ENCODE results near the gene SEMA4G.

Gene SEMA4G

DNA sequence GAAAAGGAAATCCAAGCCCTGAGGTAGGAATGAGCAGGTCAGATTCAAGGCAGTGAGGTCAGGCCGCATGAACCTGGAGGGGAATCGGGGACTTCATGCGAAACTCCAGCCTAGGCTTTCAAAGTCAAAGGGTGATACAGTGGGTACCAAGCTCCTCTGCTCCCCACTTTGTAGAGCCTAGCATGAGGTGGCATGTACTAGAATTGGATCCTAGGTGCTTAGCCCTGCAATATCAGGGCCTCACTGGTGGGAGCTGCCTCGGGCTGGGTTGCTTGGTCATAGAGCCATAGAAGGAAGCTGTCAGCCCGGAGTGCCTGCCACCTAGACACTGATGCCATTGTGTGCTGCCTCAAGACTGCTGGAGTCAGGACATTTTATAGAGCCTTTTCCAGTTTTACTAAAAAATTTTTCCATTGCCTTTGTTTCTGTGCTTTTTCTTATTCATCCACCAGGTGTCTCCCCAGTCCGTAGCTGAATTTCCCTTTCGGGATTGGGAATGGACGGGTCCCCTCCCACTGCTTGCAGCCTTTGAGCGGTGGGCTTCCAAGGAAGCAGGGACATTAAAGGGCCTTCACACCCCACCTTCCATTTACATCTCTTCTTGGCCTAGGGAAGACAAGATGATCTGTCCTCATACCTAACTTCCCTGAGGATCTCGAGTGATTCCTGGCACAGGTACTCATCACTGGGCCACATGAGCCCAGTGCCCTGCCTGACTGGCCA, 24.8 kb downstream of the SEMA4G start:
- no peak for DNase-seq

DNA sequence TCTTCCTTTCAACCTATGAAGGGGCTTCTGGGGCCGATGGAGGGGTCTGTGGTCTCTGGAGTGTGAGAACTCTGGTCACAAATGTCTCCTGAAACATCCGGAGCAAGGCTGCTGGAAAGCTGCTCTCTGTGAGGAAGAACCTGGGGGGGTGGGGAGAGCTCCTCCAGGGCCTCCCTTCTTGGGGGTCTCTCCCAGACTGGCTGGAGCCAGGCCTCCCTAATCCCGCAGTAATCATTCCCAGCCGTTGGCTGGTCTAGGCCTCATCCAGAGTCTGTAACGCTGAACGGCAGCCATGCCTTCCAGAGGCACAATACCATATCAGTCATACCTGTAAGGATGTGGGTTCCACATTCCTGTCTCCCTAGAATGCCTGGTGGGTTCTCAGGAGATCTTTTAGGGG, 25.9 kb downstream of the SEMA4G start:
- DNase-seq = no peak

DNA sequence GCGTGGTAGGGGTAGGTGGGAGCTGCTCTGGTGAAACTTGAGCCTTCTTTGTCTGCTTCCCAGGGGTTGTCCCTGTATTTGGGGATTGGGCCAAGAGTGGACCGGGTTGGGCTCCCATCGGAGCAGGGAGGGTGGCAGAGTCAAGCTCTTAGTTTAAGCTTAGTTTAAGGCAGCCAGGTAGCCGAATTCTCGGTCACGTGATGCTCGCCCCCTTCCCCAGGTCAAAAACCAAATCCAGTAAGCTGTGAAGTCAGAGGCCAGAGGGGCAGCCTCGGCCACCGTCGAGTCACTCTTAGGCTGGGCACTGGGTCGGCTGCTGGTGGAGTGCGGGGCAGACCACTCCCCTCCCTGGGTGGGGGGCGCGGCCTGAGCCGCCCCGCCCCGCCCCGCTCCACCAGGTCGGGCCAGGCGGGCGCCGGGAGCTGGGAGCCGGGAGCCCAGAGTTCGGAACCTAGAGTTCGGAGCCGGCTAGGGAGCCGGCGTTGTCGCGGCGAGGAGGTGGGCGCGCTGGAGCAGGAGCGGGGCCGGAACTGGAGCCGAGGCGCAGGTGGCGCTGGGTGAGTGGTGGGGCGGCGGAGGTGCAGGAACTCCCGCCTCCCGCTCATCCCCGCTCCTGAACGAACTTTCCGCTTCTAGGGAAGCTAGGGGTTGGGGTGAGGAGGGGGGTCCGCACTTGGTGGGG, 27.5 kb downstream of the SEMA4G start:
- no peak for DNase-seq

DNA sequence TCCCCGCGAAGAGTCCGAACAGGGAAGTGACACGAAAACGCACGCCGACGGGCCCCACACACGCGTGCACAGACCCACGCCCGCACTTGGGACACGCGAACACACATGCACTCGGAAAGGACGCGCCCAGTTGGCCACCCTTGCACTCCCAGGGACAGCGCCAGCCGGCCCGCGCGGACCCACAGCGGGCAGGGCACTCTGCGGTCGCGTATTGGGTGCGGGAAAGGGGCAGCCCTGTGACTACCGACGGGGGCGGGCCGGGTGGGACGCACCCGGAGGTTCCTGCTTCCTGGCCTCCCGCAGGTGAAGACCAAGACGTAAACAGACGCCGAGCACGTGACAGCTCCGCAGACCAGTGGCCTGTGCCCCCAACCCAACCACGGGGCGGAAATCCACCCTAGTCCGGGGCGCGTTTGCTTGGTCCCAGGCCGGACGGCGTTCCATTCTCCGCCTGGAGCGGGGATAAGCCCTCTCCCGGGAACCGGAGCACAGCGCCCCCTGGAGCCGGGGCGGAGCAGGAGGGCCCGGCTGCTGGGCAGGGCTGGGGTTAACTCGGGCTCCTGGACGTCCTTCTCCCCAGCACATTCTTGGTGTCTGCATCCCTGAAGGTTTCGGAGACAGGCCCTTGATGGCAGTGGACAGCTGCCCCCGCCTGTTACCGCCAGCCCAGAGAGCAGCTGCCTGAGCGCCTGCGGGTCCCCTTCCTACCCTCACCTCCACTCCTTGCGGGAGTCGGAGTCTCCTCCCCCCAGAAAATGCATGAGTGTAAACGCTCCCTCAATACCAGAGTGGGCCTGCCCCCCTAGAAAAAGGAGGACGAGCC, 28.3 kb downstream of the SEMA4G start:
- DNase-seq = no peak

DNA sequence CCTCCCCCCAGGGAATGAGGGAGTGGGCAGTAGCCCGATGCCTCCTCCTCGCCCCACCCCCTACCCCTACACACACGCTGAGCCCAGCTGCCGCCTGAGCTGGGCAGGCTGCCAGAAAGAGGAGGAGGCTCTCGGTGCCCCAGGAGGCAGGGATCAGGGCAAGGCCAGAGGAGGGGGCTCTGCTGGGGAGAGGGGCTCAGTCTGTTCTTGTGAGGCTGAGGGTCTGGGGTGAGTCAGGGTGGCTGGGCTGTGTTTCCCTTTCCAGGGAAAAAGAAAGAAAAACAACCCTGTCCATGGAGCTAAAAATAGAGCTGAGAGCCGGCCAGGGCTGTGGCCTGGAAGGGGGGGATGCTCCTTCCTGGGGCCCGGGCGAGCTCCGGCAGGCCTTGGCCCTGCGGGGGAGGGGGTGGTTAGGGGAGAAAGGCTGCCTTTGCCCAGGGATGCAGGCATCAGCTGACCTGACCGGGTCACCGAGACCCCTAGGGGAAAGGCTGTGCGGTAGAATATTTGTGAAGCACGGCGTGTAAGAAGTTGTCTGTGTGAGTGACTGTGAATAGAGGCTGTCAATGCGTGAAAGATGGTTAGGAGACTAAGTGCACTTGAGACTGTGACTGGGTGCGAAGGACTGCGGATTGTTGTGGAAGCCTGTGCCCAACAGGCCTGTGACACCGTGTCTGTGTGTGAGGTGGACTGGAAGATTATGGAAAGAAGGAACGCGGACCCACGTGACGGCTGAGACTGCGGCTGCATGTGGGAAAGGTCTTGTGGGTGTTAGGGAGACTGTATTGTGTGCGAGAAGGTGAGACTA, 29.1 kb downstream of the SEMA4G start:
- DNase-seq = peak; percentile 54

DNA sequence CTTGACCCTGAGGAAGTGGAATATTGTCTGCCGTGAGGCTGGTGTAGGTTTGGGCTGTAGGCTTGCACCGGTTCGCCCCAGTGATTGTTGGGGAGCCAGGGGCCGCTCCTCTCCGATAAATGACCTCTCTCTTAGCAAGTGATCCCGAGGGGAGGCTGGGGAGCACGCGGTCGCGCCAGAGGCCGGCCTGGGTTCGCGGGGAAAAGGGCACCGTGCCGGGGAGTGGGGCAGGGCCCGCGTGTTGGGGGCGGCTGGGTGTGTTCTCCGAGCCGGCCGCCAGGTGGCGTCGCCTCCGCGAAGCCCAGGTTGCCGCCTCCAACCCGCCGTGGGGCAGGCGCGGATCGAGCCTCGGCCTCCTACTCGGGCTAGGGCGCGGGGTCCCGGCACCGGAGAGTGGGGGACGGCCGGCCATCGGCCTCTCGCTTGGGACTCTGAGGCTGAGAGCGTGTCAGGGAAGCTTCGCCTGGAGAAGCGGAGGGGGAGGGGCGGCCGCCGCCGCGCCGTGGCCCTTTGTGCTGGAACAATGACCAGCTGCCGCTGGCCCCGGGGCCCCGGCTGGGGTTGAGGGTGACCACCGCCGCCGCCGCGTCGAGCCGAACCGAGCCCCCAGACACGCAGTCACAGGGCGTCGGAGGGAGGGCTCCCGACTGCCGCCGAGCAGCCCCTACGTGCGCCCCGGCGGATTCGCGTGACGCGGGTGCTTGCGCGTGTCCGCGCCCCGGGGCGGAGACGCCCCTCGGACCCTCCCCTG, 29.9 kb downstream of the SEMA4G start:
- DNase-seq = no peak

DNA sequence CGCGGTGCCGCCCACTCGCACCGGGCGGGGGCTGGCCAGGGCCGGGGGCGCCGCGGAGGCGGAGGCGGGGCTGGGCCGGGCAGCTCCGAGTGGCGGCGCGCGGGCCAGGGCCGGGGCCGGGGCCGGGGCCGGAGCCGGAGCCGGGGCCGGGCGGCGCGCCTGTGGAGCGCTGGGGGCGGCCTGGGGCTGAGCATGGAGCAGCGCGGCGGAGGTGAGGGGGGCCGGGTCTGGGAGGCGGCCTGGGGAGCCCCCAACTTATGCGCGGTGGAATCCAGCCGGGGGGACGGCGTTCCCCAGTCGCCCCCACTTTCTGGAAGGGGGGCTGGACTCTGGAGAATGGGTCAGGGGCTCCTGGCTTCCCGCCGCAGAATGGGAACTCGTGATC, 30.4 kb downstream of the SEMA4G start, which contains the start of gene LZTS2:
TSS of gene LZTS2 (plus strand) at position 67 of the 385 bp plus-strand sequence. CDS start 2,731 bp downstream, outside the sequence.
- no peak for DNase-seq

DNA sequence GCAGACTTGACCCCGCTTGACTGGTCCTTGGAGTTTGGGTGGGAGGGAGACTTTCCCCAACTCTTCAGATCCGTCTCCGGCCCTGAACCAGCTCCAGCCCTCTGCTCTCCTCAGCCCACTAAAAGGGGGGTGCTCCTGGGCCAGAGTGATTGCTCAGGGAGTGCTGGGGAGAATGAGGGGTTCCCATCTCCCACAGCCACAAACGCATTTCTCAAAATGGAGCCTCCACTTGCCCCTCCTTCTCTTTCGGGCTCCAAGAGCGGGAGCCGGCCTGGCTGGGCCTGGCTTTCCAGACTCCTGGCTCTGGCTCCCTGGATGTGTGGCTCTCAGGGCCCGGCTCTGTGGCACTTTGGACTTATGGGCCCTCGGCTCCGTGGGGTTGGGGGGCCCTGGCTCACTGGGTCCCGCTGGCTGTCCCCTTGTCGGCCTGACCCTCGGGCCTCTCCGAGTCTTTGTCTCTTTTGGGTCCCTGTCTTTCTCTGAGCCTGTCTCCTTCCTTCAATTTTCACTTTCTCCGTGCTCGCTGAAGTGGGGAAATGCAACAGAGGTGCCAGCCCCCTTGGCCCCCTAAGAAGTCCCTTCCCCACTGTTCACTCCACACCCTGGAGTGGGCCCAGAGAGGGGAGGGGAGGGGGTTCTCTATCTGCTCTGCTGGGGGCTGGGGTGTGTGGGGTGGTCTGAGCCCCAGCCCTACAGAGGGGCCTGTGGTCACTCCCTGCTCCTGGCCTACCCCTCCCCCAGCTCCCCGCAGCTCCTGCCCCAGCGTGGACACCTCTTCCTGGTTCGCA, 31.0 kb downstream of the SEMA4G start:
- no peak for DNase-seq

DNA sequence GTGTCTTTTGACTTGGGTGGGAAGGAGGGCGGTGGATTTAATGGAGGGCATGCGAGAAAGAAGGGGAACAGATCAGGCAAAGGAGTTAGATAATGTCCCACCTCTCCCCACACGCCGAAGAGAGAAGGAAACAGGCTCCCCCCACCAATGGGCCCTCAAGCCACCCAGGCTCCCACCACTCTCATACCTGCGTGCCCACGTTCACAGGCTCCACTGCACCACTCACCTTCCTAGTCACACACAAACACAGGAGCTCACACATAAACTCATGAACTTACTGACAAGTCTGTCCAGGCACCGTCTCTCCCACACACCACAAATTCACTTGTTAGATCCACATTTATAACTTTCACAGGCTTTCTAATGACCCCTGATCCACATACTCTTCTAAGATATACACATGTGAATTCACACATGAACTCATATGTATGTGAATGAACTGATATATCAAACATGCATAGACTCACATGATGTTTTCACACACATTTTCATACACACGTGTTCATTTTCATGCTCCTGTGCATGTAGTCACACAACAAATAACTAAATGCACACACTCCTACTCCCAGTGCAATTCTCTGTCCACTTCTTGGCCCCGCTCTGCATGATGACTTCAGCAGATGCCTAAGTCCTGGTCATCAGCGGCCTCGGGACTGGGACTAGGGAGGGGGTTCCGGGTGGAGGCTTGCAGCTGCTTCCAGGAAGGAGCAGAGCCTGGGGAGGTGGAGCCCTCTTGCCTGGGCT, 31.8 kb downstream of the SEMA4G start:
- no peak for DNase-seq

DNA sequence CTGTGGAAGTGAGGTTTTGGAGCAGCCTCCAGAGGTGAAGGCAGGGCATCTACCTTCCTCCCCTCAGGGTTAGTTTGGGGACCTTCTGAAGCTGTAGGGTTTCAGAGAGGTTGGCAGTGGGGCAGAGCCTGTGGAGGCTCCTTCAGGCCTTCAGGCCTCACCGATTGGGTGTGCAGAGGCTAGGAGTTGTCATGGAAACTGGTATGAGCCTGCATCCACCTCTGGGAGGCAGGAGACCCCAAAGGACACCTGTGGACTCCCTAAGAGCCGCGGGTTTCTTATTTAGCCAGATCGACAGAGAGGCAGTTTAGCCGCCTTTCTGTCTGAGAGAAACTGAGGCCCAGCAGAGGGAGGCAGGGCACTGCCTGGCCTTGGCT, 32.3 kb downstream of the SEMA4G start:
- DNase-seq = no peak

DNA sequence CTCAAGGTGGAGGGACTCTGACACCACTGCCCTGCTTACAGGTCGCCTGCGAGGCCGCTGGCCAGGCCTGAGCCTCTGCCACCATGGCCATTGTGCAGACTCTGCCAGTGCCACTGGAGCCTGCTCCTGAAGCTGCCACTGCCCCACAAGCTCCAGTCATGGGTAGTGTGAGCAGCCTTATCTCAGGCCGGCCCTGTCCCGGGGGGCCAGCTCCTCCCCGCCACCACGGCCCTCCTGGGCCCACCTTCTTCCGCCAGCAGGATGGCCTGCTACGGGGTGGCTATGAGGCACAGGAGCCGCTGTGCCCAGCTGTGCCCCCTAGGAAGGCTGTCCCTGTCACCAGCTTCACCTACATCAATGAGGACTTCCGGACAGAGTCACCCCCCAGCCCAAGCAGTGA, 33.2 kb downstream of the SEMA4G start:
- no peak for DNase-seq

DNA sequence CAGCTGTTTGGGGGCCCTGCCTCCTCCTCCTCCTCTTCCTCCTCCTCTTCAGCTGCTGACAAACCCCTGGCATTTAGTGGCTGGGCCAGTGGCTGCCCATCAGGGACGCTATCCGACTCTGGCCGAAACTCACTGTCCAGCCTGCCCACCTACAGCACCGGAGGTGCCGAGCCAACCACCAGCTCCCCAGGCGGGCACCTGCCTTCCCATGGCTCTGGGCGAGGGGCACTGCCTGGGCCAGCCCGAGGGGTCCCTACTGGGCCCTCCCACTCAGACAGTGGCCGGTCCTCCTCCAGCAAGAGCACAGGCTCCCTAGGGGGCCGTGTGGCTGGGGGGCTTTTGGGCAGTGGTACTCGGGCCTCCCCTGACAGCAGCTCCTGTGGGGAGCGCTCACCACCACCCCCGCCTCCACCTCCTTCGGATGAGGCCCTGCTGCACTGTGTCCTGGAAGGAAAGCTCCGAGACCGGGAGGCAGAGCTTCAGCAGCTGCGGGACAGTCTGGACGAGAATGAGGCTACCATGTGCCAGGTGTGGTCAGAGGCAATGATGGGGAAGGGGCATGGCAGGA, 34.4 kb downstream of the SEMA4G start:
- no peak for DNase-seq

DNA sequence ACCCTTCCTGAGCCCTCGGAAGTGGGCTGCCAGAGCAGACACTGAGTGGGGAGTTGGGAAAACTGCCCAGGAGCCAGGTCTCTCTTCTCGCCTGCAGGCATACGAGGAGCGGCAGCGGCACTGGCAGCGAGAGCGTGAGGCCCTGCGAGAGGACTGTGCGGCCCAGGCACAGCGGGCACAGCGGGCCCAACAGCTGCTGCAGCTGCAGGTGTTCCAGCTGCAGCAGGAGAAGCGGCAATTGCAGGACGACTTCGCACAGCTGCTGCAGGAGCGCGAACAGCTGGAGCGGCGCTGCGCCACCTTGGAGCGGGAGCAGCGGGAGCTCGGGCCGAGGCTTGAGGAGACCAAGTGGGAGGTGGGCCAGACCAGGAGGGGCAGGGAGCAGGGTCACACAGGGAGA, 36.1 kb downstream of the SEMA4G start:
- no peak for DNase-seq

DNA sequence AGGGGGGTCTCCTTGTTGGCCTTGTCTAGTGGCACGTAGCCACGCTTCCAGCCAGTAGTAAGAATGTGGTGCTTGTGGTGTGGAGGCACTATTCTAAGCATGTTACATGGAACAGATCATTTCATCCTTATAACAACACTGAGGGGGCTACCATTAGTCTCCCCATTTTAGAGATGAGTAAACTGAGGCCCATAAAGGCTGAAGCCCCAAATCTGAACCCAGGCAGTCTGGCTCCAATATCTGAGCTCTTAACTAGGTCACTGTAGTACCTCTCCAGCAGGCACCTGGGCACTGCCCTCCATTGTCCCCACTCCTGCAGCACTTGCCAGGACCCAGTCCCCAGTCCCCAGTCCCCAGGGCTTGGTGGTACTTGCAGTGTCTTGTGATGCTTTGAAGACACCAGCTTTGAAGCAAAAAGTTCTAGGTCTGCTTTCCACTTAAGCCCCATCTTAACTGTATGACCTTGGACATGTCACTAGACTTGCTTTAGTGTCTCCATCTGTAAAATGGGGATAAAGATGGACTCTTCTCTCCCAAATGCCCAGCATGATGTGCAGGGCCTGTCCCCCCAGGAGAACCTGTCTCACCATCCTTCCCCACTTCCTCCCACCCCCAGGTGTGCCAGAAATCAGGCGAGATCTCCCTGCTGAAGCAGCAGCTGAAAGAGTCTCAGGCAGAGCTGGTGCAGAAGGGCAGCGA, 36.7 kb downstream of the SEMA4G start:
- no peak for DNase-seq

DNA sequence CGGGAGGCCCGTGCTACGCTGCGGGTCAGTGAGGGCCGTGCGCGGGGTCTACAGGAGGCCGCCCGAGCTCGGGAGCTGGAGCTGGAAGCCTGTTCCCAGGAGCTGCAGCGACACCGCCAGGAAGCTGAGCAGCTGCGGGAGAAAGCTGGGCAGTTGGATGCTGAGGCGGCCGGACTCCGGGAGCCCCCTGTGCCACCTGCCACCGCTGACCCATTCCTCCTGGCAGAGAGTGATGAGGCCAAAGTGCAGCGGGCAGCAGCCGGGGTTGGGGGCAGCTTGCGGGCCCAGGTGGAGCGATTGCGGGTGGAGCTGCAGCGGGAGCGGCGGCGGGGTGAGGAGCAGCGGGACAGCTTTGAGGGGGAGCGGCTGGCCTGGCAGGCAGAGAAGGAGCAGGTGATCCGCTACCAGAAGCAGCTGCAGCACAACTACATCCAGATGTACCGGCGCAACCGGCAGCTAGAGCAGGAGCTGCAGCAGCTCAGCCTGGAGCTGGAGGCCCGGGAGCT, 37.3 kb downstream of the SEMA4G start:
- DNase-seq = no peak

DNA sequence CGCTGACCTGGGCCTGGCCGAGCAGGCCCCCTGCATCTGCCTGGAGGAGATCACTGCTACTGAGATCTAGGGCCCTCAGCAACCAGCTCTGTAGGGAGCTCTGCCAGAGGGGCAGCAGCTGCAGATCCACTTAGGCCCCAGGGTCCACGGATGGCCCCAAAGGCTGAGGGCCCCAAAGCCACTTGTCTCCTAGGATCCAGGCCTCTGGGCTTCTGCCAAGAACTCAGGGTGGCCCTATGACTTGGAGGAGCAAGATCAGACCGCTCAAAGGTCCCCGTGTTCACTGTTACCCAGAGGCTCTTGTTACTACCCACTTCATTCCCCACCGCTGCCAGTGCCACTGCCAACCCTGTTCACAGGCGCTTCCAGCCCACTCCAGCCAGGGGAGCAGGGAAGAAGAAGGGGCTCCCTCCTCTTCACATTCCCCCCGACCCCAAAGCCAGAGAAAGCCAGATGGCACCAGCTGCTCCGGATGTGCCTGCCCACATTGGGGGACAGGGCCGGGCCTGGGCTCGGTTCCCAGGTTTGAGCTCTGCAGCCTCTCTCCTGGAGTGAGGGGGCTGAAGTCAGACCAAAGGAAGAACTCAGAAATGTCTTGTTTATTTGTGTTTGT, 37.9 kb downstream of the SEMA4G start:
- DNase-seq = no peak

DNA sequence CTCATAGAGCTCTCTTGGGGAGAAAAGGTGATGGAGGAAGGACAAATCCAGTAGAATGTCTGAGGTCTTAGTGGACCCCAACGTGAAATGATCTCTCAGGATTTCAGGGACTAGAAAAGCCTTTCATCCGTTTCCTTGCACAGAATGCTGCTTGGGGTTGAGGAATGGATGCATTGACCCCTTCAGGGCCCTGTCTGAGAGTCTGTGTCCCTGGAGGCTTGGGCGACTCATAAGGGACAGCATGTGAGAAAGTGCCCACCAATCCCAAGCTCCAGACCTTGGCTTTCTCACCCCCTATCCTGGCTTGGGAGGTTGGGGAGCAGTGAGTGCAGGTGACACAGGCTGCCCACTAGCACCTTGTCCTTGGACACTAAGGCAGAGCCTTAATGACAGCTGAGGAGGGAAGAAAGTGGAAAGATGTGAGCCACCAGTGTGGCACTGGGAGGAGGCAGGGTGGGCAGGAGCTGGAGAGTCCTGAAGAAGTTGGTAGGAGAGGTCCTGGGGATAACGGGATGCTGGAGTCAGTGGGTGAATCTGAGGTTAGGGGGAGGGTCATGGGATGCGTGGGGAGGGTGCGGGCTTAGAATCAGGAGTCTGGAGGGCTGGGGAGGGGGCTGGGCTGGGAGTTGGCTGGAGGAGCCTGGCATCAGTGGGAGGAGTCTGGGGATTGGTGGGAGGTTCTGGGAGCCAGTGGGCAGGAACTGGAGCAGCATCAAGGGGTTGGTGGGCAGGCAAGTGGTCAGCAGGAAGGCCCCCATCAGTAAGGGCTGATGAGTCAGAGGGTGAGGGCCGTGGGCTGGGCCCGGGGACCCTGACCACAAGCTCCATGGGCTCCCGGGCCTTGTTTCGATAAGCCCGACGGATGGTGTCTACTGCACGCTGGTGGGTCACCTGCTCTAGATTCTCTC, 38.9 kb downstream of the SEMA4G start:
- DNase-seq = no peak

Data from NCI-H1436 treated with DMSO at 0.1 percent for 48 hours (cell line).